Measurements from ENCODE around the gene LMAN2. TPM values are rescaled to one million over a fixed set of nuclear protein-coding genes. Genes with fewer than 3 reads are reported as not detected.

Gene LMAN2, protein sequence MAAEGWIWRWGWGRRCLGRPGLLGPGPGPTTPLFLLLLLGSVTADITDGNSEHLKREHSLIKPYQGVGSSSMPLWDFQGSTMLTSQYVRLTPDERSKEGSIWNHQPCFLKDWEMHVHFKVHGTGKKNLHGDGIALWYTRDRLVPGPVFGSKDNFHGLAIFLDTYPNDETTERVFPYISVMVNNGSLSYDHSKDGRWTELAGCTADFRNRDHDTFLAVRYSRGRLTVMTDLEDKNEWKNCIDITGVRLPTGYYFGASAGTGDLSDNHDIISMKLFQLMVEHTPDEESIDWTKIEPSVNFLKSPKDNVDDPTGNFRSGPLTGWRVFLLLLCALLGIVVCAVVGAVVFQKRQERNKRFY
- 302 and 370 TPM in 2 replicates for total RNA-seq

DNA sequence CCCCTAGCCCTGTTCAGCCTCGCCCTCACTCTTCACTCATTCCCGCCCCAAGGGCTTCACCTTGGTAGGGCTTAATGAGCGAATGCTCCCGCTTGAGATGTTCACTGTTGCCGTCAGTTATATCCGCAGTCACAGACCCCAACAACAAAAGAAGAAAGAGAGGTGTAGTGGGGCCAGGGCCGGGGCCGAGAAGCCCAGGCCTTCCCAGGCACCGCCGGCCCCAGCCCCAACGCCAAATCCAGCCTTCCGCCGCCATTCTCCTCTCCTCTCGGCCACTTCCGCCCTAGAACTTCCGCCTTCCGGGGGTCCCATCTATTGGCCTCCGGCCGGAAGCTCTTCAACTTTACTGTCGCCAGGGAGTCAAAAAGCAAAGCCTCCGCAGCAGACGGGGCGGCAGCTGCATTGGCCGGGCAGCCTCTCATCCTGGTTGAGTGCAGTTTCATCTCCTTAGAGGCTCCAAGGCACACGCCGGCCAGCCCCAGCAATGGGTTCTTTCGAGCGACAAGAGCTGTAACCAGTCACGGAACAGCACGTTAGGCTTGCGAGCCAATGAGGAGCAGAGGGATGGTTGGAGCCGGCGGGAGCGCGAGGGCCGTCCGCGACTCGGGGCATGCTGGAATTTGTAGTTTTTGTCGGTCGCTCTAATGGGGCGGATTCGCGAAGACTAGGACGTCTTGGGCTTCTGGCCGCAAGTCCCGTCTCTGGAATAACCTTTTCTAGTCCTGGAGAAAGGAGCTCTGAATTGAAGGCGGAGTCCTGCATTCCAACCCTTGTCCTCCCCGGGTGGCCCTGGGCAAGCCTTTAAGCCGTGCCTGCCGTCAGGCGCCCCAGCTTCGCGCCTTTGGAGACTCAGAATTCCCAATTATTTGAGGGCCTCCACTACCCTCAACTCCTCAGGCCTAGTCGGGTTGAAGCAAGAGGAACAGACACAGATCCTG lies at the start of gene LMAN2:
LMAN2 (minus strand) TSS at position 277 of the 938 bp plus-strand sequence; CDS start at position 256, 21 bp downstream.

DNA sequence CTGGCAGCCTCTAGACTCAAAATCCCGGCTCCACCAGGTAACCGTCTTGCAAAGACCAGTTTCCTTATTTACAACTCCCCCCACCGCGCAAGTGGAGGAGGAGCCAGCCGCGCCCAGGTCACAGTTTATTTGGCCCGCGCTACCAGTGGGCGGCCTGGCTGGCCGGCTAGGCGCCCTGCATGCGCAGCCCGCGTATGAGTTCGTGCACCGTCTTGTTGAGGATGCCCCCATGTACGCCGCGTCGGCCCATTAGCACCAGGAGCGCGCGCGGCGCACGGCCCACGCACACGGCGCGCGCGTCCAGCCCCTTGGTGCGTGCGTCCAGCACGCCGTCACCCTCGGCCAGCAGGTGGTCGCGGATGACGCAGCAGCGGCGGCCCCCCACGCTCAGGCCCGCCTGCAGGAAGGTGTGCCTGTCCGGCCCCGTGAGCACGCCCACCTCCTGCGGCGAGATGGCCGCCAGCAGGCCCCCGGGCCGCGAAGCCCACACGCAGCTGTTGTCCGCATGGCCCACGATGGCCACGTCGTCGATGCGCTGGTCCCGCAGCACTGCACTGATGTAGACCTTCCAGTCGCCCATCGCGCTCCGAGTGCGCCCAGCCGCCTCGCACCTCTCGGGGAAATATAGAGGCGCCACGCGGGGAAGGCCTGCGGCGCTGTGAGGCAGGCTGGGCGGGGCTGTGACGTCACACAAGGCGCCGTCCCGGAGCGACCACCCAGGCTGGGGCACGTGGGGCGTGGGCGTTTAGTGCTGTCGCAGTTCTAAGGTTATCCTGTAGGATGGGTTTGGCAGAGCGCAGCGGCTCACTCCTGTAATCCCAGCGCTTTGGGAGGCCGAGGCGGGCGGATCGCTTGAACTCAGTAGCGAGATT lies 48.8 kb upstream of the LMAN2 start, which contains the start of gene PFN3:
PFN3 (minus strand) TSS at position 665 of the 872 bp plus-strand sequence; CDS start at position 580, 85 bp downstream.

DNA sequence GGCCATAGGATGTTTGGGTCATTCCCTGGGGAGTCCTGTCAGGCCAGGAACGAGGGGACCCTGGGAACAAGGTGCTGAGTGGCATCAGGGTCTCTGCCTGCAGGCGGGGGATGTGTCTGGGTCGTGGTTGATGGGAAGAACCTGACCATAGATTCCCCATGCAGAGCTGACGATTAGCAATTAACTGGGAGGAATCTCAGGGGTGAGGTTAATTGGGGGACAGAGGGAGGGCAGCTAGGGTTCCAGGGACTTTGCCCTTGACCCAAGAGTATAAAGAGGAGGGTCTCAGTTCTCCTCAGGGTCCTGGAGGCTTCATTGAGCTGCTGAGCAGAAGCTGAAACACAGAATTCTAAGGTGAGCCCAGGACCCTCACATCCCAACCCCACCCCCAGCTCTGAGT lies 32.7 kb upstream of the LMAN2 start, which contains the start of gene SLC34A1:
SLC34A1 (plus strand) TSS at position 301 of the 400 bp plus-strand sequence. CDS start 1,308 bp downstream, outside the sequence.

DNA sequence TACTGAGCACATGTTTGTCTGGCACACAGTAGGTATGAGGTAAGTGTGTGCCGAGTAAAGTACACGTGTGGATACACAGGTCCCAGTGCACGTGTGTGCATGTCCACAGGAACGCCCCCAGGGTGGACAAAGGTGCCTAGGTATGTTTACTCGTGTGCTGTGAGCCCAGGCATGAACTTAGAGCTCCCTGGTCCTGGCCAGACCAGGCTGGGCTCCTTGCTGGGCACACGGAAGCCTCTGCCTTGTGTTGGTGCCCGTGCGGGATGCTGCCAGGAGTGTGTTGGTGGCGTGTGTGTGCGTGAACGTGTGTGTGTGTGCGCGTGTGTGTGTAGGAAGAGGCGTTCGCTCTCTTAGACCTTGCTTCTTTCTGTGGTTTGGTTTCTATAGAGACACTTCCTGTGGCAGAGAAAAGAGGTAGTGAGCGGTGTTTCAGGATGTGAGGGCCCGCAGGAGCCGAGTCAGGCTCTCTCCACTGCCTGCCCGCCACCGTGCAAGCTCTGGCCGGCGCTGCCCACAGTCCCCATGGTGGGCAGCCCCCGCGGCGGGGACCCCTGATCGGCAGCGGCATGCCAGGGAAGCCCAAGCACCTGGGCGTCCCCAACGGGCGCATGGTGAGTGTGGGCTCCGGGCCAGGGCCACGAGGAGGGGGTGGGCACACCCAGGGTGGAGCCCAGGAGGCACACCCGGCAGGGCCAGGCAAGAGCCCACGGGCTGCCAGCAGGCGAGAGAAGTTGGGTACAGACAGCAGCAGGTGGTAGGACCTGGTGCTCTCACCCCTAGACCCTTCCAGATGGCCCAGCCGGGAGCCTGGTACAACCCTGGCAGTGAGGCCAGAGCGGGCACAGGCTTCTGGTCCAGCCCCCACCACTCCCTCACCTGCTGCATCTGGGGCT lies 6.2 kb upstream of the LMAN2 start, which contains the start of gene RGS14:
RGS14 (plus strand) TSS at position 466 of the 893 bp plus-strand sequence; CDS start at position 567, 101 bp downstream.

DNA sequence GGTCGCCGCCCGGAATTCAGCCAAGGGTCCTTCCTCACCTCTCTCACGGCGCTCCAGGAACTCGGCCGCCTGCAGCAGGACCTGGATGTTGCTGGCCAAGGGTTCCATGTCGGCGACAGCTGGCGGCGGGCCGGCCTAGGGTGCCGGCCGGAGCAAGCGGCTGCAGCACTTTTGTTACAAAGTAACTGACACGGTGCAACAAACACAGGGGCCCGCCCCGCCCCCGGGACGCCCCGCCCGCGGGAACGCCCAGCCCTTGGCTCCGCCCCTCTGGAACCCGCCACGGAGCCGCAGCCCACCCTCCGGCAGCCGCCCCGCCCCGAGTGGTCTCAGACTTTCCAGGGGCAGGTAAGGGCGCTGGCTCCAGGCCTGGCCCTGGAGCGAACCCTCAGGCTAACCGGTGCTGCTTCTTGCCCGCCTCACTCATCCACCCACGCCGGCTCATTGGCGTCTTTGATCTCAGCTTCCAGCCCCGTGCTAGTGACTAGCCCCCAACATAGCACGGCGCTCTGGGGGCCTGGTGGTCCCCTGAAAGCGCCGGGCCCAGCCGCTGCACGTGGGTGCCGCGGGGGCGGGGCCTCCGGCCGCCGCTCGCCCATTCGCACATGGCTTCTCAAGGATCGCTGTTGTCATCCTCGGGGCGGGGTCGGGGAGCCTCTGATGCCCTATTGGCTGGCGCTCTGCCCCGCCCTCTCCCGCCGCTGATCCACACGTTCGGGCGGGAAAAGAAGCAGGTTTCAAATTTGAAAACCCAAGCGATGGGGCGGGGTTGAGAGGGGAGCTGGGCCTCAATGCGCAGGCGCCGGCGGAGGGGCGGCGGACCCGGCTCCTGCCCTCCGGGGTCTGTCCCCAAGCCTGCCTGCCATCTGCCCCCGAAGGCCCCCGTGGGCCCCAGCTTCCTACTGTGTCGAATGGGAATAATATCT lies 39.5 kb downstream of the LMAN2 start, which contains the start of gene MXD3:
MXD3 (minus strand) TSS at position 176 of the 926 bp plus-strand sequence; CDS start at position 108, 68 bp downstream.

DNA sequence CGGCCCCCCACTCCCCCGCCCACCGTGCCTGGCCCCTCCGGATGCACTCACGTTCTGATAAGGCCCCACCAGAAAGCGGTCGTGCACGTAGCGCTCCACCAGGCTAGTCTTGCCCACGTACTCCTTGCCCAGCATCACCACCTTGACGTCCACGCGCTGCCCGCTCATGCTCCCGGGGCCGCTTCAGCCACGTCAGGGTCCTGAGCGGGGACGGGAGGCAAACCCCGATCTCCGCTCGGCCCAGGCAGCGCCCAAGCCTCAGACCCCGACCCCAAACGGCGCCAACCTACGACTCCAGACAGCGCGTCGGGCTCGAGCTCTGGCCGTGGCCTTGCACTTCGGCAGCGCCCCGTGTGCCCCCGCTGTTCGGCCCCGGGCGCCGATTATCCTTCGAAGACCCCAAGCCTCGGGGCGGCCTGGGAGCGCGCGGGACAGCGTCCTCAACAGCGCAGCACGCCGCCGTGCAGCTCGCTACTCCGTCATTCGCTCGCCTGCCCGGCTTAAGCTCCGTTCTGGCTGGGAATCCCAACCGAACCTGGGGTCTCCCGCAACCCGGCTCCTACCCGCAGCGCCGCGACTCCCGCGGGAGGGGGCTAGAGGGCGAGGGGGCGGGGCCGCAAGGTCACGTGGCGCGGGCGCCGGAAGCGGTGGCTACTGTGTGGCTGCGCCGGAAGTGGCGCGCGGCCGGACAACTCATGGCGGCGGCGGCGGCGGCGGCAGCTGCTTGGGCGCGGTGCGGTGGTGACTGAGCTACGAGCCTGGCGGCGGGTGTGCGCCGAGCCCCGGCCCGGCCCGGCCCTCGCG lies 48.1 kb downstream of the LMAN2 start, which contains the start of the genes PRELID1 and RAB24:
PRELID1 (plus strand) TSS at position 679 of the 804 bp plus-strand sequence. CDS start 187 bp downstream, outside the sequence.
RAB24 (minus strand) TSS at position 599 of the 804 bp plus-strand sequence; CDS start at position 168, 431 bp downstream.

Other genes with a start within 250 kb of the LMAN2 start
- gene NSD1, start 217.9 kb downstream of the LMAN2 start, total RNA-seq: 13.2 and 18.0 TPM in 2 replicates
- gene RAB24, start 47.9 kb downstream of the LMAN2 start, total RNA-seq: 44.0 and 47.7 TPM in 2 replicates
- gene PRELID1, start 47.9 kb downstream of the LMAN2 start, total RNA-seq: 57.3 and 63.5 TPM in 2 replicates
- gene MXD3, start 39.8 kb downstream of the LMAN2 start, total RNA-seq: 10.5 and 16.7 TPM in 2 replicates
- 9.9 and 34.2 TPM in 2 replicates for gene RGS14, start 6.3 kb upstream of the LMAN2 start, total RNA-seq
- not detected in 2 replicates for gene SLC34A1, start 32.8 kb upstream of the LMAN2 start, total RNA-seq
- gene PFN3, start 49.0 kb upstream of the LMAN2 start, total RNA-seq: not detected in 2 replicates
- 0.44 and 0.49 TPM in 2 replicates for gene F12, start 57.9 kb upstream of the LMAN2 start, total RNA-seq
- 9.5 and 14.7 TPM in 2 replicates for gene GRK6, start 75.0 kb upstream of the LMAN2 start, total RNA-seq
- 26.0 and 30.6 TPM in 2 replicates for gene PRR7, start 95.1 kb upstream of the LMAN2 start, total RNA-seq
- gene DBN1, start 122.0 kb upstream of the LMAN2 start, total RNA-seq: 86.3 and 93.7 TPM in 2 replicates
- 96.1 and 124 TPM in 2 replicates for gene PDLIM7, start 145.9 kb upstream of the LMAN2 start, total RNA-seq
- 0.44 and 2.1 TPM in 2 replicates for gene DOK3, start 158.2 kb upstream of the LMAN2 start, total RNA-seq
- 113 and 114 TPM in 2 replicates for gene DDX41, start 165.3 kb upstream of the LMAN2 start, total RNA-seq
- 31.7 and 33.3 TPM in 2 replicates for gene FAM193B, start 202.9 kb upstream of the LMAN2 start, total RNA-seq
- 191 and 212 TPM in 2 replicates for gene TMED9, start 240.5 kb upstream of the LMAN2 start, total RNA-seq
- 26.5 and 30.3 TPM in 2 replicates for gene B4GALT7, start 248.5 kb upstream of the LMAN2 start, total RNA-seq